Caco-2 (cell line): ENCODE results near the gene STAP2. TPM values are rescaled to one million over a fixed set of nuclear protein-coding genes. Genes with fewer than 3 reads are reported as not detected.

ENCODE experiments used
- BruUV-seq: library from RNA; stranded (reverse); fragments of 400-500 nt; replicated peaks from 2 replicates; lab custom pipeline; 2021; lab: Mats Ljungman, UMichigan
- CTCF ChIA-PET: fragments of 300-600 bp; sonication (Branson Sonifier 250); formaldehyde crosslinking; loops from one replicate; lab custom pipeline; 2022; ENCODE audit warnings: antibody characterized with exemption; lab: Charles Lee
- POLR2A ChIA-PET: fragments of 300-600 bp; sonication (Branson Sonifier 250); formaldehyde crosslinking; loops from one replicate; lab custom pipeline; 2022; ENCODE audit warnings: antibody characterized with exemption; lab: Charles Lee
- DNase-seq, 2 experiments: peaks; one replicate each; pipeline versions ENCODE4 v3.0.0 to v3.0.0-alpha.2; 2020 to 2022
- H3K27me3 ChIP-seq: replicated peaks from 2 replicates; pipeline ENCODE4 v1.6.0; 2011; ENCODE audit warnings: low read length; ENCODE audit not compliant: control insufficient read depth, insufficient read depth
- H3K36me3 ChIP-seq: 2 replicates; pipeline ENCODE4 v1.5.1; 2011; ENCODE audit warnings: low read length; ENCODE audit not compliant: control insufficient read depth, insufficient read depth
- H3K4me1 ChIP-seq: fragments of 250-450 bp; sonication (Bioruptor Pico); 2 replicates; pipeline ENCODE4 v1.5.1; 2020; ENCODE audit warnings: mild to moderate bottlenecking
- H3K4me3 ChIP-seq: 2 replicates; pipeline ENCODE4 v1.5.1; 2011; ENCODE audit warnings: low read depth, mild to moderate bottlenecking, control low read depth, low read length
- H3K9me3 ChIP-seq: fragments of 250-450 bp; sonication (Bioruptor Pico); 2 replicates; pipeline ENCODE4 v1.5.1; 2020; ENCODE audit warnings: mild to moderate bottlenecking, moderate library complexity
- H3K27ac Mint-ChIP-seq: one replicate; pipeline ENCODE4 v1.8.0; 2022; ENCODE audit warnings: mixed read lengths; ENCODE audit not compliant: unreplicated experiment
- H3K27me3 Mint-ChIP-seq: one replicate; pipeline ENCODE4 v1.8.0; 2022; ENCODE audit warnings: mixed read lengths; ENCODE audit not compliant: insufficient read depth, unreplicated experiment
- H3K36me3 Mint-ChIP-seq: one replicate; pipeline ENCODE4 v1.8.0; 2022; ENCODE audit warnings: mild to moderate bottlenecking, mixed read lengths; ENCODE audit not compliant: insufficient read depth, unreplicated experiment
- H3K4me1 Mint-ChIP-seq: one replicate; pipeline ENCODE4 v1.8.0; 2022; ENCODE audit warnings: low read depth, mixed read lengths; ENCODE audit not compliant: unreplicated experiment
- H3K4me3 Mint-ChIP-seq: one replicate; pipeline ENCODE4 v1.8.0; 2022; ENCODE audit warnings: mild to moderate bottlenecking, moderate library complexity, mixed read lengths; ENCODE audit not compliant: unreplicated experiment
- H3K9me3 Mint-ChIP-seq: one replicate; pipeline ENCODE4 v1.8.0; 2022; ENCODE audit warnings: mixed read lengths; ENCODE audit not compliant: unreplicated experiment
- intact Hi-C: fragments of 100-400 bp; cut with micrococcal nuclease; formaldehyde crosslinking; loops from one replicate; pipeline ENCODE4 v1.10.0; 2022; ENCODE audit not compliant: unreplicated experiment
- total RNA-seq: library from RNA; stranded (reverse); gene quantifications from 2 replicates; pipeline ENCODE4 v1.2.3, GENCODE V29; 2022
- TF ChIP-seq, protein P1 (sequence below), 2 experiments: fragments of 200-600 bp in 1 of 2; IDR thresholded peaks; 1 replicate in 1 of 2; 2 replicates in 1 of 2; pipeline versions ENCODE4 v1.5.1 to v1.8.0; 2011 to 2022; ENCODE audit warnings: antibody characterized with exemption in 1 of 2, control low read depth in 1 of 2, inconsistent platforms in 1 of 2, low read depth in 1 of 2, low read length in 1 of 2, mild to moderate bottlenecking in 1 of 2, moderate library complexity in 1 of 2; ENCODE audit not compliant: insufficient read depth in 1 of 2, severe bottlenecking in 1 of 2, unreplicated experiment in 1 of 2

Gene STAP2
- total RNA-seq, 1 experiment from 2014 or later = 71.6 TPM

- no peaks in the 10 kb centered on the region for H3K9me3 ChIP-seq
- no peaks in the 10 kb centered on the region for H3K27me3 Mint-ChIP-seq
- peak; percentile 96 to 99 for DNase-seq
- H3K4me1 Mint-ChIP-seq = peaks cover 6% of the 10 kb centered on the region
- no TSS peak for BruUV-seq
- H3K27ac Mint-ChIP-seq = peak overlapping the region; percentile 77
- peak overlapping the region; percentile 55 for H3K4me3 ChIP-seq
- no peaks in the 10 kb centered on the region for H3K27me3 ChIP-seq
- intact Hi-C loops = loop anchor here (1.0 to 5.0 kb wide), 2 partner anchors 60 to 95 kb away; partner anchors contain the start of gene YJU2
- peaks cover 33% of the 10 kb centered on the region for H3K36me3 Mint-ChIP-seq
- H3K4me1 ChIP-seq = peaks cover 16% of the 10 kb centered on the region
- TF ChIP-seq, protein P1, sequence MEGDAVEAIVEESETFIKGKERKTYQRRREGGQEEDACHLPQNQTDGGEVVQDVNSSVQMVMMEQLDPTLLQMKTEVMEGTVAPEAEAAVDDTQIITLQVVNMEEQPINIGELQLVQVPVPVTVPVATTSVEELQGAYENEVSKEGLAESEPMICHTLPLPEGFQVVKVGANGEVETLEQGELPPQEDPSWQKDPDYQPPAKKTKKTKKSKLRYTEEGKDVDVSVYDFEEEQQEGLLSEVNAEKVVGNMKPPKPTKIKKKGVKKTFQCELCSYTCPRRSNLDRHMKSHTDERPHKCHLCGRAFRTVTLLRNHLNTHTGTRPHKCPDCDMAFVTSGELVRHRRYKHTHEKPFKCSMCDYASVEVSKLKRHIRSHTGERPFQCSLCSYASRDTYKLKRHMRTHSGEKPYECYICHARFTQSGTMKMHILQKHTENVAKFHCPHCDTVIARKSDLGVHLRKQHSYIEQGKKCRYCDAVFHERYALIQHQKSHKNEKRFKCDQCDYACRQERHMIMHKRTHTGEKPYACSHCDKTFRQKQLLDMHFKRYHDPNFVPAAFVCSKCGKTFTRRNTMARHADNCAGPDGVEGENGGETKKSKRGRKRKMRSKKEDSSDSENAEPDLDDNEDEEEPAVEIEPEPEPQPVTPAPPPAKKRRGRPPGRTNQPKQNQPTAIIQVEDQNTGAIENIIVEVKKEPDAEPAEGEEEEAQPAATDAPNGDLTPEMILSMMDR (IDR thresholded peaks at IDR 0.05; ENCODE audit: insufficient read depth in 1 of 2, low read depth in 1 of 2, low read length in 1 of 2, severe bottlenecking in 1 of 2, unreplicated experiment in 1 of 2) = peak; percentile 16 to 53
- ChIA-PET CTCF (interaction anchor here (0.5 to 2.6 kb wide), 19 partner anchors 10 to 180 kb away, joined by 3 to 45 read pairs (median 4); partner anchors contain the start of genes CHAF1A and YJU2), POLR2A (interaction anchor here (0.6 to 2.1 kb wide), 20 partner anchors 10 to 1094 kb away, joined by 3 to 20 read pairs (median 6); partner anchors contain the start of genes CHAF1A, EEF2, HDGFL2 and YJU2)
- H3K9me3 Mint-ChIP-seq = no peaks in the 10 kb centered on the region
- no peaks in the 10 kb centered on the region for H3K36me3 ChIP-seq
- peak overlapping the region; percentile 91 for H3K4me3 Mint-ChIP-seq
Measured at GRCh38 chr19:4342615-4343369, 4.2 kb upstream of the STAP2 start.

GRCh38 chr19:4342314-4342614 is 3.6 kb upstream of the STAP2 start:
- TF ChIP-seq, protein P1 (IDR thresholded peaks at IDR 0.05; ENCODE audit: insufficient read depth in 1 of 2, low read depth in 1 of 2, low read length in 1 of 2, severe bottlenecking in 1 of 2, unreplicated experiment in 1 of 2) = no peak
- Histone ChIP-seq H3K36me3 (no peaks in the 10 kb centered on the region), H3K27me3 (no peaks in the 10 kb centered on the region), H3K4me3 (peak overlapping the region; percentile 44), H3K4me1 (peaks cover 16% of the 10 kb centered on the region), H3K9me3 (no peaks in the 10 kb centered on the region)
- intact Hi-C loops = loop anchor here (1.0 to 5.0 kb wide), 2 partner anchors 60 to 95 kb away; partner anchors contain the start of gene YJU2
- BruUV-seq = TSS peak; percentile 88
- ChIA-PET CTCF (interaction anchor here (0.5 to 2.6 kb wide), 14 partner anchors 10 to 181 kb away, joined by 3 to 45 read pairs (median 4); partner anchors contain the start of genes CHAF1A and YJU2), POLR2A (interaction anchor here (0.7 to 2.1 kb wide), 17 partner anchors 10 to 276 kb away, joined by 3 to 20 read pairs (median 7); partner anchors contain the start of genes CHAF1A, HDGFL2 and YJU2)
- Mint-ChIP-seq H3K36me3 (peaks cover 33% of the 10 kb centered on the region), H3K27ac (peak overlapping the region; percentile 77), H3K27me3 (no peaks in the 10 kb centered on the region), H3K4me3 (peak overlapping the region; percentile 91), H3K4me1 (peaks cover 6% of the 10 kb centered on the region), H3K9me3 (no peaks in the 10 kb centered on the region)
- DNase-seq = no peak

DNA sequence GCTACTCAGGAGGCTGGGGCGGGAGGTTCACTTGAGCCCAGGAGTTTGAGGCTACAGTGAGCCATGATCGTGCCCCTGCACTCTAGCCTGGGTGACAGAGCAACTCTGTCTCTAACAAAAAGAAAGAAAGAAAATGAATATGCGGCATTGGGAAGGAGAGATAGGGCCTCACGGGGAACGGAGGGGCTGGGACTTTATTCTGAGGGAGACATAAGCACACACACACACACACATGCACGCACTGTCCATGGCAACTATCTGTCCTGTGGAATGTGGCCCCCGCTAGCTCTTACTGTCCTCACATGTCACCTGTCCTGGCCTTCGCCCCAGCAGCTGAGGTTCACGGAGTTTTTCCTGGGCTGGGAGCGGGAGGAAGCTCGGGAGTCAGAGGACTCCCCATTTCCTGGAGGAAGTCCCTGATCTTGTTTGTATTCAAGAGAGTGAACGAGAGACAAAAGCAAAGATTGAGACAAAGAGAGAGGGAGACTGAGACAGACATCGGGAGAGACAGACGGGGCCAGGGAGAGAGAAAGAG is 654 bp downstream of the STAP2 start:
- no peaks in the 10 kb centered on the region for H3K27me3 Mint-ChIP-seq
- peak; percentile 67 to 81 for DNase-seq
- CTCF ChIA-PET = interaction anchor here (0.6 to 2.0 kb wide), 2 partner anchors 40 to 70 kb away, joined by 3 to 13 read pairs; no protein-coding TSS in a partner anchor
- intact Hi-C loops = no loop called here
- H3K9me3 Mint-ChIP-seq = peaks cover 18% of the 10 kb centered on the region
- BruUV-seq = TSS peak; percentile 55
- H3K9me3 ChIP-seq = no peaks in the 10 kb centered on the region
- peaks cover 12% of the 10 kb centered on the region; the same call in 1 of the 2 replicates for H3K4me1 ChIP-seq
- TF ChIP-seq, protein P1 (IDR thresholded peaks at IDR 0.05; ENCODE audit: insufficient read depth in 1 of 2, low read depth in 1 of 2, low read length in 1 of 2, severe bottlenecking in 1 of 2, unreplicated experiment in 1 of 2) = no peak
- POLR2A ChIA-PET = interaction anchor here (1.6 kb wide), 1 partner anchor 353 kb away, joined by 8 read pairs; the partner anchor contains the start of gene EEF2
- no peaks in the 10 kb centered on the region for H3K27me3 ChIP-seq
- peak overlapping the region; percentile 84 for H3K4me3 Mint-ChIP-seq
- peaks cover 6% of the 10 kb centered on the region for H3K4me1 Mint-ChIP-seq
- H3K27ac Mint-ChIP-seq = peak overlapping the region; percentile 89
- peak overlapping the region; percentile 56 for H3K4me3 ChIP-seq
- H3K36me3 ChIP-seq = no peaks in the 10 kb centered on the region
- H3K36me3 Mint-ChIP-seq = peaks cover 27% of the 10 kb centered on the region
